ENCODE results near the gene NOS1AP. TPM values are rescaled to one million over a fixed set of nuclear protein-coding genes. Genes with fewer than 3 reads are reported as not detected.

NOS1AP gene
- polyA plus RNA-seq, 1 of the 3 experiments (the other 2 are of a cell fraction) = 0.03 TPM

GRCh38 chr1:162281426-162281825 is 211.9 kb downstream of the NOS1AP start (continued):
- TF ChIP-seq USF2 (IDR thresholded peaks at IDR 0.05; ENCODE audit: borderline replicate concordance, low read depth, low read length) = no peak
- no peak for TF ChIP-seq RAD21 (IDR thresholded peaks at IDR 0.05; ENCODE audit: low read length)
- TF ChIP-seq REST (IDR thresholded peaks at IDR 0.05; ENCODE audit: low read depth, low read length) = no peak
- no peak for TF ChIP-seq NRF1 (IDR thresholded peaks at IDR 0.05; ENCODE audit: low read depth, low read length)
- TF ChIP-seq FOXM1 (IDR thresholded peaks at IDR 0.05; ENCODE audit: low read depth) = no peak
- no peak for TF ChIP-seq MXI1 (IDR thresholded peaks at IDR 0.05; ENCODE audit: low read depth, low read length)
- no peak for TF ChIP-seq FOXJ3 (CRISPR knock-in tag; IDR thresholded peaks at IDR 0.05)
- no peak for TF ChIP-seq GABPA (IDR thresholded peaks at IDR 0.05; ENCODE audit: low read depth)

GRCh38 chr1:162283657-162284056 is 214.2 kb downstream of the NOS1AP start:
- H2AFZ ChIP-seq (ENCODE audit: low read depth) = no peak overlapping the region
- H3K9ac ChIP-seq = no peak overlapping the region
- H4K20me1 ChIP-seq (ENCODE audit: insufficient read depth) = no peaks in the 10 kb centered on the region
- TF ChIP-seq CTCF (IDR thresholded peaks at IDR 0.05) (no peak), SIN3A (IDR thresholded peaks at IDR 0.05; ENCODE audit: borderline replicate concordance, low read depth, low read length) (no peak), REST (IDR thresholded peaks at IDR 0.05; ENCODE audit: low read depth, low read length) (no peak), SMC3 (IDR thresholded peaks at IDR 0.05; ENCODE audit: low read depth, low read length) (no peak), FOXJ3 (CRISPR knock-in tag; IDR thresholded peaks at IDR 0.05) (no peak), NFIC (IDR thresholded peaks at IDR 0.05; ENCODE audit: borderline replicate concordance) (no peak), FOSL2 (IDR thresholded peaks at IDR 0.05; ENCODE audit: borderline replicate concordance, low read depth) (no peak), JUND (IDR thresholded peaks at IDR 0.05) (no peak), PBX3 (IDR thresholded peaks at IDR 0.05) (no peak), RAD21 (IDR thresholded peaks at IDR 0.05; ENCODE audit: low read length) (no peak), CHD2 (IDR thresholded peaks at IDR 0.05; ENCODE audit: low read length, partially characterized antibody) (no peak), FOXM1 (IDR thresholded peaks at IDR 0.05; ENCODE audit: low read depth) (no peak)
- H3K36me3 ChIP-seq (replicated peaks in 1 of 2; ENCODE audit: control insufficient read depth in 1 of 2, insufficient read depth in 2 of 2, low read length in 1 of 2) = no peaks in the 10 kb centered on the region
- no peak for DNase-seq
- H3K4me2 ChIP-seq = no peak overlapping the region
- ChIA-PET POLR2A (no interaction called here), CTCF (interaction anchor here (1.4 kb wide), 1 partner anchor 227 kb away, joined by 4 read pairs; no protein-coding TSS in a partner anchor)
- no peak overlapping the region for H3K4me3 ChIP-seq (ENCODE audit: low read depth in 2 of 2, low read length in 1 of 2)
- H3K27me3 ChIP-seq (ENCODE audit: insufficient read depth) = peaks cover 19% of the 10 kb centered on the region; the same call in 1 of the 2 replicates
- H3K79me2 ChIP-seq (ENCODE audit: insufficient read depth) = no peaks in the 10 kb centered on the region
- H3F3A ChIP-seq (replicated peaks; ENCODE audit: insufficient read depth) = no peaks in the 10 kb centered on the region
- H3K4me1 ChIP-seq (ENCODE audit: control insufficient read depth in 1 of 2, insufficient read depth in 2 of 2, low read depth in 1 of 2, low read length in 1 of 2) = peaks cover 0 to 6% of the 10 kb centered on the region in 2 experiments; a peak in 2 of 4 replicates
- no peak overlapping the region for H3K27ac ChIP-seq (ENCODE audit: low read depth in 2 of 2, low read length in 1 of 2)
- no peaks in the 10 kb centered on the region for H3K9me2 ChIP-seq
- 6% methylated on average over 2 of the region's 2 CpGs for WGBS (ENCODE audit: low lambda C conversion rate)
- H3K9me3 ChIP-seq = no peaks in the 10 kb centered on the region

Measured in SK-N-SH (cell line).